Measurements from ENCODE around the gene UTP25. TPM values are rescaled to one million over a fixed set of nuclear protein-coding genes. Genes with fewer than 3 reads are reported as not detected.

UTP25 gene
- total RNA-seq, 1 donor from 2014 or later = 7.4 TPM

- Histone ChIP-seq H3K9ac (ENCODE audit: low read length) (no peak overlapping the region), H2AFZ (ENCODE audit: low read depth, low read length) (no peak overlapping the region), H3K27ac (ENCODE audit: low read depth, low read length) (no peak overlapping the region), H4K20me1 (ENCODE audit: insufficient read depth, low read length) (no peaks in the 10 kb centered on the region), H3K4me3 (ENCODE audit: insufficient read depth, low read depth, low read length) (no peak overlapping the region), H3K36me3 (ENCODE audit: insufficient read depth, low read length) (peaks cover 3% of the 10 kb centered on the region), H3K27me3 (ENCODE audit: insufficient read depth, low read length) (no peaks in the 10 kb centered on the region), H3K79me2 (ENCODE audit: insufficient read depth, low read length) (no peaks in the 10 kb centered on the region), H3K4me2 (ENCODE audit: low read length) (no peak overlapping the region), H3K9me3 (ENCODE audit: insufficient read depth, low read depth, low read length) (no peaks in the 10 kb centered on the region), H3K4me1 (ENCODE audit: insufficient read depth, low read length) (peaks cover 6% of the 10 kb centered on the region)
- TF ChIP-seq EZH2 (IDR thresholded peaks at IDR 0.05; ENCODE audit: insufficient read depth, low read length) (no peak), CTCF (IDR thresholded peaks at IDR 0.05; ENCODE audit: insufficient read depth, low read depth, low read length) (peak; percentile 89)
- peak; percentile 60 for DNase-seq (ENCODE audit: low read depth)
- FAIRE-seq = no peak
- Mint-ChIP-seq H3K4me1 (ENCODE audit: low read depth, unreplicated experiment) (peaks cover 16% of the 10 kb centered on the region), H3K27ac (ENCODE audit: unreplicated experiment) (no peak overlapping the region), H3K4me3 (ENCODE audit: unreplicated experiment) (no peak overlapping the region), H3K27me3 (ENCODE audit: low read depth, unreplicated experiment) (peaks cover 13% of the 10 kb centered on the region), H3K9me3 (ENCODE audit: unreplicated experiment) (peaks cover 1% of the 10 kb centered on the region), H3K36me3 (ENCODE audit: low read depth, unreplicated experiment) (no peaks in the 10 kb centered on the region)
These were observed 32.6 kb downstream of the UTP25 start for GRCh38 chr1:209860293-209860881.

GRCh38 chr1:209861242-209861641 lies 33.5 kb downstream of the UTP25 start:
- no peak overlapping the region for H3K4me3 Mint-ChIP-seq (ENCODE audit: unreplicated experiment)
- Histone ChIP-seq H3K4me3 (ENCODE audit: insufficient read depth, low read depth, low read length) (no peak overlapping the region), H3K9me3 (ENCODE audit: insufficient read depth, low read depth, low read length) (no peaks in the 10 kb centered on the region), H3K9ac (ENCODE audit: low read length) (no peak overlapping the region), H3K27me3 (ENCODE audit: insufficient read depth, low read length) (no peaks in the 10 kb centered on the region), H3K79me2 (ENCODE audit: insufficient read depth, low read length) (no peaks in the 10 kb centered on the region), H3K4me2 (ENCODE audit: low read length) (no peak overlapping the region), H2AFZ (ENCODE audit: low read depth, low read length) (no peak overlapping the region), H4K20me1 (ENCODE audit: insufficient read depth, low read length) (no peaks in the 10 kb centered on the region), H3K4me1 (ENCODE audit: insufficient read depth, low read length) (peaks cover 6% of the 10 kb centered on the region), H3K36me3 (ENCODE audit: insufficient read depth, low read length) (no peaks in the 10 kb centered on the region), H3K27ac (ENCODE audit: low read depth, low read length) (no peak overlapping the region)
- H3K27me3 Mint-ChIP-seq (ENCODE audit: low read depth, unreplicated experiment) = peaks cover 13% of the 10 kb centered on the region
- FAIRE-seq = no peak
- TF ChIP-seq EZH2 (IDR thresholded peaks at IDR 0.05; ENCODE audit: insufficient read depth, low read length) = no peak
- TF ChIP-seq CTCF (IDR thresholded peaks at IDR 0.05; ENCODE audit: insufficient read depth, low read depth, low read length) = no peak
- no peak for DNase-seq (ENCODE audit: low read depth)
- peaks cover 16% of the 10 kb centered on the region for H3K4me1 Mint-ChIP-seq (ENCODE audit: low read depth, unreplicated experiment)
- no peaks in the 10 kb centered on the region for H3K36me3 Mint-ChIP-seq (ENCODE audit: low read depth, unreplicated experiment)
- no peak overlapping the region for H3K27ac Mint-ChIP-seq (ENCODE audit: unreplicated experiment)
- H3K9me3 Mint-ChIP-seq (ENCODE audit: unreplicated experiment) = peaks cover 1% of the 10 kb centered on the region

Measured in astrocyte (in vitro differentiated cells and primary cell).